Parathyroid adenoma (tissue), 2 donors: ENCODE measurements around the gene PIN1.
A peak's percentile ranks its signal among the peaks of the same experiment; 100 is the strongest.
"Not testable (repeated sequence)": the region's sequence is repeated elsewhere in the genome, so short reads cannot be mapped to it uniquely, and the experiment has no call there.

Source experiments
- H2AFZ ChIP-seq: fragments of 300-600 bp; sonication (generic); one replicate; pipeline ENCODE4 v1.7.0; 2017; ENCODE audit warnings: antibody characterized with exemption, mild to moderate bottlenecking
- H3K27ac ChIP-seq: fragments of 300-600 bp; sonication (generic); one replicate; pipeline ENCODE4 v1.7.0; 2017
- H3K27me3 ChIP-seq: fragments of 300-600 bp; sonication (generic); one replicate; pipeline ENCODE4 v1.7.0; 2017; ENCODE audit warnings: low read length; ENCODE audit not compliant: control insufficient read depth, insufficient read depth
- H3K36me3 ChIP-seq: fragments of 300-600 bp; sonication (generic); one replicate; pipeline ENCODE4 v1.7.0; 2017; ENCODE audit warnings: low read length; ENCODE audit not compliant: control insufficient read depth, insufficient read depth
- H3K4me1 ChIP-seq: fragments of 300-600 bp; sonication (generic); one replicate; pipeline ENCODE4 v1.7.0; 2017; ENCODE audit warnings: control low read depth
- H3K4me2 ChIP-seq: fragments of 300-600 bp; sonication (generic); one replicate; pipeline ENCODE4 v1.7.0; 2017; ENCODE audit warnings: low read length
- H3K4me3 ChIP-seq: fragments of 300-600 bp; sonication (generic); one replicate; pipeline ENCODE4 v1.7.0; 2017; ENCODE audit warnings: low read depth, low read length
- H3K79me2 ChIP-seq: fragments of 300-600 bp; sonication (generic); one replicate; pipeline ENCODE4 v1.7.0; 2017; ENCODE audit warnings: control low read depth
- H3K9ac ChIP-seq: fragments of 300-600 bp; sonication (generic); one replicate; pipeline ENCODE4 v1.7.0; 2017; ENCODE audit warnings: mild to moderate bottlenecking
- H3K9me3 ChIP-seq: fragments of 300-600 bp; sonication (generic); one replicate; pipeline ENCODE4 v1.7.0; 2017; ENCODE audit warnings: low read length; ENCODE audit not compliant: control insufficient read depth
- TF ChIP-seq, protein P1 (sequence below): fragments of 300-600 bp; sonication (generic); IDR thresholded peaks from one replicate; pipeline ENCODE4 v1.7.0; 2017; ENCODE audit warnings: antibody characterized with exemption, mild to moderate bottlenecking
- donor health status: primary hyperparathyroidism.

The PIN1 gene

DNA sequence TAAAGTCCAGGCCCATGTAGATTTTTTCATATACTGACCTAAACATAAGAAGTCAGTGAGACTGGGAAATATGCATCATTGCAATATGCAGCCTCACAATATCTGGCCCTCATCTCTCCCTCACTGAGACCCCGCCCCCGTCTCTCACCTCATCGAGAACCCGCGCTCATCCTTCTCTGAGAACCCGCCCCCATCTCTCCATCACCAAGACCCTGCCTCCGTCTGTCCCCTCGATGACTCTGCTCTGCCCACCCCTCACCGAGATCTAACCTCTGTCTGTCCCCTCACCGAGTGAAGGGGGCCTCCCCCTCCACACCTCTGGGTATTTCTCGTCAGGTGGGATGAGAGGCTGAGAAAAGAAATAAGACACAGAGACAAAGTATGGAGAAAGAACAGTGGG lies 46.1 kb upstream of the PIN1 start:
- TF ChIP-seq, protein P1, sequence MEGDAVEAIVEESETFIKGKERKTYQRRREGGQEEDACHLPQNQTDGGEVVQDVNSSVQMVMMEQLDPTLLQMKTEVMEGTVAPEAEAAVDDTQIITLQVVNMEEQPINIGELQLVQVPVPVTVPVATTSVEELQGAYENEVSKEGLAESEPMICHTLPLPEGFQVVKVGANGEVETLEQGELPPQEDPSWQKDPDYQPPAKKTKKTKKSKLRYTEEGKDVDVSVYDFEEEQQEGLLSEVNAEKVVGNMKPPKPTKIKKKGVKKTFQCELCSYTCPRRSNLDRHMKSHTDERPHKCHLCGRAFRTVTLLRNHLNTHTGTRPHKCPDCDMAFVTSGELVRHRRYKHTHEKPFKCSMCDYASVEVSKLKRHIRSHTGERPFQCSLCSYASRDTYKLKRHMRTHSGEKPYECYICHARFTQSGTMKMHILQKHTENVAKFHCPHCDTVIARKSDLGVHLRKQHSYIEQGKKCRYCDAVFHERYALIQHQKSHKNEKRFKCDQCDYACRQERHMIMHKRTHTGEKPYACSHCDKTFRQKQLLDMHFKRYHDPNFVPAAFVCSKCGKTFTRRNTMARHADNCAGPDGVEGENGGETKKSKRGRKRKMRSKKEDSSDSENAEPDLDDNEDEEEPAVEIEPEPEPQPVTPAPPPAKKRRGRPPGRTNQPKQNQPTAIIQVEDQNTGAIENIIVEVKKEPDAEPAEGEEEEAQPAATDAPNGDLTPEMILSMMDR, result no peak
- H3K27ac ChIP-seq, result no peak overlapping the region
- H3K36me3 ChIP-seq, result no peaks in the 10 kb centered on the region
- H3K9ac ChIP-seq, result no peak overlapping the region
- no peak overlapping the region for H2AFZ ChIP-seq
- no peak overlapping the region for H3K4me2 ChIP-seq
- H3K9me3 ChIP-seq, result no peaks in the 10 kb centered on the region
- no peaks in the 10 kb centered on the region for H3K27me3 ChIP-seq
- no peaks in the 10 kb centered on the region for H3K79me2 ChIP-seq
- H3K4me1 ChIP-seq, result peaks cover 3% of the 10 kb centered on the region
- H3K4me3 ChIP-seq, result no peak overlapping the region

DNA sequence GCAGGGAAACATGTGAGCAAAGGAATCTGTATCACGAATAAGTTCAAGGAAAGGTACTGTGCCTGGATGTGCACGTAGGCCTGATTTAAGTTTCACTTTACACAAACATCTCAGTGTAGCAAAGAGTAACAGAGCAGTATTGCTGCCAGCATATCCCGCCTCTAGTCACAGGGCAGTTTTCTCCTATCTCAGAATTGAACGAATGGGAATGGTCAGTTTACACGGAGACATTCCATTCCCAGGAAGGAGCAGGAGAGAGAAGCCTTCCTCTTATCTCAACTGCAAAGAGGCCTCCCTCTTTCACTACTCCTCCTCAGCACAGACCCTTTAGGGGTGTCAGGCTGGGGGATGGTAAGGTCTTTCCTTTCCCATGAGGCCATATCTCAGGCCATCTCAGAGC lies 45.5 kb upstream of the PIN1 start:
- not testable (repeated sequence) for H3K36me3 ChIP-seq, H3K79me2 ChIP-seq, H3K27me3 ChIP-seq, H3K9ac ChIP-seq, H3K4me2 ChIP-seq, H3K9me3 ChIP-seq, H3K4me1 ChIP-seq, H3K4me3 ChIP-seq
- peak overlapping the region; percentile 1 for H2AFZ ChIP-seq
- peak overlapping the region; percentile 12 for H3K27ac ChIP-seq

DNA sequence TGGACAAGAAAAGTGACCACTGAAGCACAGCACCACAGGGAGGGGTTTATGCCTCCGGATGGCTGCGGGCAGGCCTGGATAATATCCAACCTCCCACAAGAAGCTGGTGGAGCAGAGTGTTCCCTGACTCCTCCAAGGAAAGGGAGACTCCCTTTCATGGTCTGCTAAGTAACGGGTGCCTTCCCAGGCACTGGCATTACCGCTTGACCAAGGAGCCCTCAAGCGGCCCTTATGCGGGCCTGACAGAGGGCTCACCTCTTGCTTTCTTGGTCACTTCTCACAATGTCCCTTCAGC lies 44.1 kb upstream of the PIN1 start:
- H3K9me3 ChIP-seq, H3K79me2 ChIP-seq, H3K4me2 ChIP-seq, H3K27me3 ChIP-seq, H3K9ac ChIP-seq, H3K36me3 ChIP-seq, H3K4me1 ChIP-seq: not testable (repeated sequence)
- peak overlapping the region; percentile 27 for H3K4me3 ChIP-seq
- peak overlapping the region; percentile 40 for H2AFZ ChIP-seq
- H3K27ac ChIP-seq, result peak overlapping the region; percentile 46

DNA sequence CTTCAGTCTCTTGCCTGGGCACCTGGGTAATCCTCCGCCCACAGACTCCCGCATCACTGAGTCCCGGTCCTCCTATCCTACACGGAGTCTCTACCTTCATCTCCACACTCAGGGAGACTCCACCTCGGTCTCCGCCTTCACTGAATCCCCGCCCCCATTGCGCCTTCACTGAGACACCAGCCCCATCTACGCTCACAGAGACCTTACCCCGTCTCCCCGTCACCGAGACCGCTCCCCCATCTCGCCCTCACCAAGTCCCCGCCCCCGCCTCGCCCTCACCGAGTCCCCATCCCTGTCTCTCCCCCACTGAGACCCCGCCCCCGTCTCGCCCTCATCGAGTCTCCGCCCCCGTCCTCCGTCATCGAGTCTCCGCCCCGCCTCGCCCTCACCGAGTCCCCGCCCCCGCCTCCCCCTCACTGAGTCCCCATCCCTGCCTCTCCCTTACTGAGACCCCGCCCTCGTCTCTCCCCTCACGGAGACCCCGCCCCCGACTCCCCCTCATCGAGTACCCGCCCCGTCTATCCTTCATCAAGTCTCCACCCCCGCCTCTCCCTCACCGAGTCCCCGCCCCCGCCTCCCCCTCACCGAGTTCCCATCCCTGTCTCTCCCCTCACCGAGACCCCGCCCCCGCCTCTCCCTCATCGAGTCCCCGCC lies 43.4 kb upstream of the PIN1 start:
- Histone ChIP-seq H3K4me2 (peak overlapping the region; percentile 81), H3K9me3 (no peaks in the 10 kb centered on the region), H3K27me3 (no peaks in the 10 kb centered on the region), H3K36me3 (no peaks in the 10 kb centered on the region), H3K4me3 (peak overlapping the region; percentile 86), H3K9ac (no peak overlapping the region), H3K4me1 (no peaks in the 10 kb centered on the region), H3K27ac (peak overlapping the region; percentile 93), H2AFZ (peak overlapping the region; percentile 84), H3K79me2 (no peaks in the 10 kb centered on the region)
- TF ChIP-seq, protein P1, result no peak

DNA sequence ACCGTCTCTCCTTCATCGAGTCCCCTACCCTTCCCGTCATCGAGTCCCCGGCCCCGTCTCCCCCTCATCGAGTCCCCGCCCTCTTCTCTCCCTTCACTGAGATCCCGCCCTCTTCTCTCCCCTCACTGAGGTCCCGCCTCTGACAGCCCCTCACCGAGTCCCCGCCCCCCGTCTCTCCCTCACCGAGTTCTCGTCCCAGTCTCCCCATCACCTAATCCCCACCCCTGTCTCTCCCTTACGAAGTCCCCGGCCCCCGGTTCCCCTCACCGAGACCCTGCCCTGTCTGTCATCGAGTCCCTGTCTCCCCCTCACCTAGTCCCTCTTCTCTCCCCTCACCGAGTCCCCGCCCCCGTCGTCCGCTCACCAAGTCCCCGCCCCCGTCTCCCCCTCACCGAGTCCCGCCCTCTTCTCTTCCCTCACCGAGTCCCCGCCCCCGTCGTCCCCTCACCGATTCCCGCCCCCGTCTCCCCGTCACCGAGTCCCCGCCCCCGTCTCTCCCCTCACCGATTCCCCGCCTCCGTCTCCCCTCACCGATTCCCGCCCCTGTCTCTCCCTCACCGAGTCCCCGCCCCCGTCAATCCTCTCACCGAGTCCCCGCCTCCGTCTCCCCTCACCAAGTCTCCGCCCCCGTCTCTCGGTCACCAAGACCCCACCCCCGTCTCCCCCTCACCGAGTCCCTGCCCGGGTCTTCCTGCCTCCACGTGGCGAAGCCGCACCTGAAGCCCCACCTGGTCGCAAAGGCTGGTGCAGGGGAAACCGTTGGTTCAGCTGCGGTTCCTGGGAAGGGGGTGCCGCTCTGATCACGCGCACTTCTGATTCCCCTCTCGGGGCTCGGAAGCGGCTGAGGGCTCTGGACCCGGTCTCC lies 42.7 kb upstream of the PIN1 start:
- TF ChIP-seq, protein P1, result no peak
- peak overlapping the region; percentile 86 for H3K4me3 ChIP-seq
- H2AFZ ChIP-seq, result peak overlapping the region; percentile 96
- H3K9me3 ChIP-seq, result no peaks in the 10 kb centered on the region
- H3K27ac ChIP-seq, result peak overlapping the region; percentile 93
- no peak overlapping the region for H3K9ac ChIP-seq
- peak overlapping the region; percentile 97 for H3K4me2 ChIP-seq
- no peaks in the 10 kb centered on the region for H3K27me3 ChIP-seq
- no peaks in the 10 kb centered on the region for H3K79me2 ChIP-seq
- no peaks in the 10 kb centered on the region for H3K4me1 ChIP-seq
- H3K36me3 ChIP-seq, result no peaks in the 10 kb centered on the region
